Suprapubic skin (tissue), 4 donors: Measurements from ENCODE around the gene LAMB4.

Experiments
- EP300 ChIP-seq: sonication (generic); formaldehyde crosslinking; IDR thresholded peaks from one replicate; pipeline ENCODE4 v1.6.1; 2017; ENCODE audit warnings: antibody characterized with exemption
- POLR2A ChIP-seq, 2 donors: fragments of 450-650 bp; IDR thresholded peaks; one replicate each; pipeline ENCODE4 v1.6.1; 2017; ENCODE audit warnings: antibody characterized with exemption in 2 of 2, mild to moderate bottlenecking in 2 of 2, moderate library complexity in 2 of 2
- POLR2AphosphoS5 ChIP-seq, 3 donors: sonication (generic); formaldehyde crosslinking; IDR thresholded peaks; one replicate each; pipeline ENCODE4 v1.6.1; 2017; ENCODE audit warnings: antibody characterized with exemption in 3 of 3
- TF ChIP-seq, protein P1 (sequence below), 2 donors: fragments of 200-600 bp in 1 of 2; fragments of 450-650 bp in 1 of 2; sonication (generic) in 1 of 2; IDR thresholded peaks; one replicate each; pipeline ENCODE4 v1.5.1; 2016 to 2019; ENCODE audit warnings: antibody characterized with exemption in 2 of 2, mild to moderate bottlenecking in 1 of 2, moderate library complexity in 1 of 2

DNA sequence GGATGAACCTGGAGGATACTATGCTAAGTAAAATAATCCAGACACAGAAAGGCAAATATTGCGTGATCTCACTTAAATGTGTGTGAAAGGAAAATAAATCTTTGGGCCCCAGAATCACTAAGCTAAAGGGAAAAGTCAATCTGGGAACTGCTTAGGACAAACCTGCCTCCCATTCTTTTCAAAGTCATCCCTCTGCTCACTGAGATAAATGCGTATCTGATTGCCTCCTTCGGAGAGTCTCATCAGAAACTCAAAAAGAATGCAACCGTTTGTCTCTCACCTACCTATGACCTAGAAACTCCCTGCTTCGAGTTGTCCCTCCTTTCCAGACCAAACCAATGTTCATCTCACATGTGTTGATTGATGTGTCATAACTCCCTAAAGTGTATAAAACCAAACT, 40.1 kb upstream of the LAMB4 start:
- no peak for TF ChIP-seq POLR2A (IDR thresholded peaks at IDR 0.05)
- TF ChIP-seq EP300, result no peak
- TF ChIP-seq, protein P1, sequence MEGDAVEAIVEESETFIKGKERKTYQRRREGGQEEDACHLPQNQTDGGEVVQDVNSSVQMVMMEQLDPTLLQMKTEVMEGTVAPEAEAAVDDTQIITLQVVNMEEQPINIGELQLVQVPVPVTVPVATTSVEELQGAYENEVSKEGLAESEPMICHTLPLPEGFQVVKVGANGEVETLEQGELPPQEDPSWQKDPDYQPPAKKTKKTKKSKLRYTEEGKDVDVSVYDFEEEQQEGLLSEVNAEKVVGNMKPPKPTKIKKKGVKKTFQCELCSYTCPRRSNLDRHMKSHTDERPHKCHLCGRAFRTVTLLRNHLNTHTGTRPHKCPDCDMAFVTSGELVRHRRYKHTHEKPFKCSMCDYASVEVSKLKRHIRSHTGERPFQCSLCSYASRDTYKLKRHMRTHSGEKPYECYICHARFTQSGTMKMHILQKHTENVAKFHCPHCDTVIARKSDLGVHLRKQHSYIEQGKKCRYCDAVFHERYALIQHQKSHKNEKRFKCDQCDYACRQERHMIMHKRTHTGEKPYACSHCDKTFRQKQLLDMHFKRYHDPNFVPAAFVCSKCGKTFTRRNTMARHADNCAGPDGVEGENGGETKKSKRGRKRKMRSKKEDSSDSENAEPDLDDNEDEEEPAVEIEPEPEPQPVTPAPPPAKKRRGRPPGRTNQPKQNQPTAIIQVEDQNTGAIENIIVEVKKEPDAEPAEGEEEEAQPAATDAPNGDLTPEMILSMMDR (IDR thresholded peaks at IDR 0.05), result no peak
- no peak for TF ChIP-seq POLR2AphosphoS5 (IDR thresholded peaks at IDR 0.05)
